Caki2 (cell line): ENCODE measurements around the gene DNHD1. TPM values are rescaled to one million over a fixed set of nuclear protein-coding genes. Genes with fewer than 3 reads are reported as not detected.

Experiments used
- DNase-seq: peaks from one replicate; pipeline ENCODE4 v3.0.0-alpha.2; 2015; ENCODE audit warnings: low read depth
- in situ Hi-C: cut with HindIII; loops from 2 replicates; pipeline ENCODE4 v1.10.0; 2016; ENCODE audit warnings: low sequenced_read_pairs, low pct_unique_long_range_greater_than_20kb, mixed read lengths
- total RNA-seq: library from RNA; depleted of rRNA; stranded (reverse); fragments of >200 nt; shearing (Covaris generic); gene quantifications from 2 replicates; pipeline ENCODE4 v1.2.3, GENCODE V29; 2014; ENCODE audit warnings: low replicate concordance; rRNA removed

Gene DNHD1
- total RNA-seq, 1 experiment from 2014 or later, result 3.1 TPM

GRCh38 chr11:6613496-6613895 lies 116.4 kb downstream of the DNHD1 start:
- DNase-seq, result no peak
- in situ Hi-C loops, result no loop called here

GRCh38 chr11:6614446-6614845 lies 117.4 kb downstream of the DNHD1 start:
- no peak for DNase-seq
- in situ Hi-C loops, result no loop called here

GRCh38 chr11:6615046-6615445 lies 118.0 kb downstream of the DNHD1 start:
- in situ Hi-C loops, result no loop called here

GRCh38 chr11:6615882-6616585 lies 119.0 kb downstream of the DNHD1 start:
- DNase-seq, result no peak
- in situ Hi-C loops, result no loop called here

More at GRCh38 chr11:6615046-6615445, 118.0 kb downstream of the DNHD1 start:
- no peak for DNase-seq

- in situ Hi-C loops, result no loop called here
- DNase-seq, result no peak
Observed at GRCh38 chr11:6616596-6617250, 119.6 kb downstream of the DNHD1 start.

GRCh38 chr11:6617315-6617781 lies 120.3 kb downstream of the DNHD1 start:
- in situ Hi-C loops, result no loop called here

GRCh38 chr11:6618117-6619003 lies 121.3 kb downstream of the DNHD1 start:
- DNase-seq, result peak; percentile 45
- in situ Hi-C loops, result no loop called here

More at GRCh38 chr11:6617315-6617781, 120.3 kb downstream of the DNHD1 start:
- no peak for DNase-seq

GRCh38 chr11:6619004-6619745 lies 122.1 kb downstream of the DNHD1 start, which contains the start of gene TPP1:
Gene TPP1 (minus strand): TSS chr11:6619422. CDS start chr11:6619400, 22 bp downstream.
- DNase-seq, result peak; percentile 87
- in situ Hi-C loops, result no loop called here

- no peak for DNase-seq
- in situ Hi-C loops, result no loop called here
Observed at GRCh38 chr11:6620636-6621035, 123.6 kb downstream of the DNHD1 start.

Other genes starting within 250 kb of the DNHD1 start
- not detected in 2 replicates for gene CCKBR, start 237.4 kb upstream of the DNHD1 start, total RNA-seq
- 278 and 342 TPM in 2 replicates for gene CAVIN3, start 176.8 kb upstream of the DNHD1 start, total RNA-seq
- 13.0 and 14.9 TPM in 2 replicates for gene SMPD1, start 106.8 kb upstream of the DNHD1 start, total RNA-seq
- 9.2 and 19.4 TPM in 2 replicates for gene APBB1, start 78.2 kb upstream of the DNHD1 start, total RNA-seq
- 9.0 TPM in 1 of 2 replicates, not detected in the other for gene HPX, start 56.3 kb upstream of the DNHD1 start, total RNA-seq
- 11.8 and 21.1 TPM in 2 replicates for gene TRIM3, start 23.3 kb upstream of the DNHD1 start, total RNA-seq
- gene ARFIP2, start 15.9 kb upstream of the DNHD1 start, total RNA-seq, result 30.5 and 48.2 TPM in 2 replicates
- gene TIMM10B, start 15.8 kb upstream of the DNHD1 start, total RNA-seq, result 20.3 and 21.4 TPM in 2 replicates
- gene RRP8, start 106.3 kb downstream of the DNHD1 start, total RNA-seq, result 17.5 and 31.2 TPM in 2 replicates
- 134 and 153 TPM in 2 replicates for gene ILK, start 106.5 kb downstream of the DNHD1 start, total RNA-seq
- 35.0 and 69.0 TPM in 2 replicates for gene TAF10, start 114.9 kb downstream of the DNHD1 start, total RNA-seq
- gene TPP1, start 122.1 kb downstream of the DNHD1 start, total RNA-seq, result 17.4 and 30.0 TPM in 2 replicates
- 0.03 TPM in 1 of 2 replicates, not detected in the other for gene DCHS1, start 158.5 kb downstream of the DNHD1 start, total RNA-seq
- gene MRPL17, start 186.1 kb downstream of the DNHD1 start, total RNA-seq, result 118 and 460 TPM in 2 replicates